NCI-H2227 treated with DMSO at 0.1 percent for 48 hours (cell line): ENCODE measurements around the gene PTPN1.
"Not testable (repeated sequence)": the region's sequence is repeated elsewhere in the genome, so short reads cannot be mapped to it uniquely, and the experiment has no call there.

Experiments
- DNase-seq: peaks from one replicate; lab custom pipeline; 2025; lab: John Stamatoyannopoulos, UW

The PTPN1 gene

GRCh38 chr20:50558483-50558925 lies 48.3 kb downstream of the PTPN1 start:
- DNase-seq, result no peak

- no peak for DNase-seq
Observed at GRCh38 chr20:50559149-50559548, 49.0 kb downstream of the PTPN1 start.

- DNase-seq, result no peak
Observed at GRCh38 chr20:50559856-50560638, 49.9 kb downstream of the PTPN1 start.

GRCh38 chr20:50560867-50561266 lies 50.7 kb downstream of the PTPN1 start:
- DNase-seq, result no peak

- peak; percentile 81 for DNase-seq
Observed at GRCh38 chr20:50561379-50562078, 51.3 kb downstream of the PTPN1 start.

GRCh38 chr20:50562262-50562701 lies 52.1 kb downstream of the PTPN1 start:
- no peak for DNase-seq

- no peak for DNase-seq
Observed at GRCh38 chr20:50563133-50563944, 53.2 kb downstream of the PTPN1 start.

GRCh38 chr20:50565383-50565782 lies 55.2 kb downstream of the PTPN1 start:
- no peak for DNase-seq

GRCh38 chr20:50565871-50566270 lies 55.7 kb downstream of the PTPN1 start:
- no peak for DNase-seq

- no peak for DNase-seq
Observed at GRCh38 chr20:50567860-50568548, 57.8 kb downstream of the PTPN1 start.

GRCh38 chr20:50568549-50568942 lies 58.4 kb downstream of the PTPN1 start:
- no peak for DNase-seq

- not testable (repeated sequence) for DNase-seq
Observed at GRCh38 chr20:50569487-50569863, 59.3 kb downstream of the PTPN1 start.

GRCh38 chr20:50569864-50570836 lies 60.0 kb downstream of the PTPN1 start:
- DNase-seq, result no peak

- DNase-seq, result no peak
Observed at GRCh38 chr20:50571466-50571865, 61.3 kb downstream of the PTPN1 start.

GRCh38 chr20:50572938-50573777 lies 63.0 kb downstream of the PTPN1 start:
- DNase-seq, result no peak

GRCh38 chr20:50574108-50574507 lies 63.9 kb downstream of the PTPN1 start:
- no peak for DNase-seq

- no peak for DNase-seq
Observed at GRCh38 chr20:50574586-50574985, 64.4 kb downstream of the PTPN1 start.

- peak; percentile 28 for DNase-seq
Observed at GRCh38 chr20:50575865-50576720, 65.9 kb downstream of the PTPN1 start.
